OCI-LY3 (cell line): ENCODE measurements around the gene EPN1.

Experiments used
- H2AFZ ChIP-seq: fragments of 200-600, 300-600 bp; shearing (Covaris generic); 2 replicates; pipeline ENCODE4 v1.6.0; 2014; ENCODE audit warnings: antibody characterized with exemption, low read depth, low read length
- H3K27ac ChIP-seq: fragments of 200-600, 300-600 bp; sonication (generic); 2 replicates; pipeline ENCODE4 v1.5.1; 2014; ENCODE audit warnings: mild to moderate bottlenecking, low read length, moderate library complexity, mixed read lengths
- H3K27me3 ChIP-seq: fragments of 200-600, 300-600 bp; sonication (generic); 2 replicates; pipeline ENCODE4 v1.6.1; 2014; ENCODE audit warnings: low read depth, low read length, mixed read lengths
- H3K36me3 ChIP-seq: fragments of 200-600, 300-600 bp; sonication (generic); replicated peaks from 2 replicates; pipeline ENCODE3; 2014; ENCODE audit warnings: low read depth, low read length, mixed read lengths
- H3K4me1 ChIP-seq: fragments of 300-600, 200-600 bp; sonication (generic); 2 replicates; pipeline ENCODE4 v1.6.1; 2014; ENCODE audit warnings: low read length, mixed read lengths
- H3K4me2 ChIP-seq: fragments of 200-600, 300-600 bp; sonication (generic); 2 replicates; pipeline ENCODE4 v1.6.1; 2014; ENCODE audit warnings: low read length, mixed read lengths
- H3K4me3 ChIP-seq: fragments of 300-600, 200-600 bp; sonication (generic); 2 replicates; pipeline ENCODE4 v1.5.1; 2014; ENCODE audit warnings: antibody characterized with exemption, mild to moderate bottlenecking, low read length, moderate library complexity
- H3K79me2 ChIP-seq: fragments of 300-600, 200-600 bp; shearing (Covaris generic); 2 replicates; pipeline ENCODE4 v1.6.1; 2014; ENCODE audit warnings: mild to moderate bottlenecking, low read length, mixed read lengths
- H3K9ac ChIP-seq: fragments of 300-600, 200-600 bp; shearing (Covaris generic); 2 replicates; pipeline ENCODE4 v1.6.0; 2014; ENCODE audit warnings: mild to moderate bottlenecking, low read length, moderate library complexity
- H3K9me3 ChIP-seq: fragments of 200-600, 300-600 bp; shearing (Covaris generic); 2 replicates; pipeline ENCODE4 v1.6.1; 2014; ENCODE audit warnings: low read length, mixed read lengths; ENCODE audit not compliant: insufficient read depth
- H4K20me1 ChIP-seq: fragments of 200-600, 300-600 bp; sonication (generic); 2 replicates; pipeline ENCODE4 v1.6.1; 2016; ENCODE audit warnings: low read length, mixed read lengths; ENCODE audit not compliant: insufficient read depth
- CTCF ChIP-seq: fragments of 200-600, 300-600 bp; sonication (generic); IDR thresholded peaks from 2 replicates; pipeline ENCODE4 v1.5.1; 2014; ENCODE audit warnings: antibody characterized with exemption, low read length, low read depth
- EZH2phosphoT487 ChIP-seq: fragments of 200-600 bp; shearing (Covaris generic); IDR thresholded peaks from 2 replicates; pipeline ENCODE4 v1.6.1; 2018; ENCODE audit warnings: antibody characterized with exemption, mixed run types, low read depth

The EPN1 gene

GRCh38 chr19:55635334-55635717 is 39.7 kb upstream of the EPN1 start:
- peak overlapping the region; percentile 62 for H3K27ac ChIP-seq
- peaks cover 57% of the 10 kb centered on the region for H3K79me2 ChIP-seq

GRCh38 chr19:55635856-55636440 is 39.1 kb upstream of the EPN1 start:
- H3K4me1 ChIP-seq: peaks cover 31% of the 10 kb centered on the region

More at GRCh38 chr19:55635334-55635717, 39.7 kb upstream of the EPN1 start:
- Histone ChIP-seq H3K9me3 (no peaks in the 10 kb centered on the region), H3K9ac (peak overlapping the region; percentile 98), H4K20me1 (no peaks in the 10 kb centered on the region), H3K4me1 (peaks cover 28% of the 10 kb centered on the region), H2AFZ (no peak overlapping the region), H3K27me3 (no peaks in the 10 kb centered on the region), H3K4me3 (peak overlapping the region; percentile 92), H3K36me3 (peaks cover 3% of the 10 kb centered on the region), H3K4me2 (peak overlapping the region; percentile 88)
- no peak for TF ChIP-seq EZH2phosphoT487
- TF ChIP-seq CTCF: no peak

GRCh38 chr19:55636723-55637122 is 38.3 kb upstream of the EPN1 start:
- peaks cover 66% of the 10 kb centered on the region for H3K79me2 ChIP-seq
- peak overlapping the region; percentile 88 for H3K4me2 ChIP-seq
- H3K4me3 ChIP-seq: peak overlapping the region; percentile 92; the same call in 1 of the 2 replicates

More at GRCh38 chr19:55635856-55636440, 39.1 kb upstream of the EPN1 start:
- Histone ChIP-seq H3K4me3 (peak overlapping the region; percentile 92), H3K27me3 (no peaks in the 10 kb centered on the region), H3K27ac (peak overlapping the region; percentile 62; the same call in 1 of the 2 replicates), H3K9me3 (no peaks in the 10 kb centered on the region), H3K79me2 (peaks cover 60% of the 10 kb centered on the region), H3K9ac (peak overlapping the region; percentile 98), H4K20me1 (no peaks in the 10 kb centered on the region), H3K36me3 (peaks cover 3% of the 10 kb centered on the region), H2AFZ (no peak overlapping the region), H3K4me2 (peak overlapping the region; percentile 88)
- TF ChIP-seq EZH2phosphoT487 (no peak), CTCF (no peak)

GRCh38 chr19:55637534-55637933 is 37.5 kb upstream of the EPN1 start:
- Histone ChIP-seq H3K36me3 (peaks cover 3% of the 10 kb centered on the region), H3K9ac (no peak overlapping the region), H3K4me1 (peaks cover 26% of the 10 kb centered on the region), H3K4me2 (no peak overlapping the region), H3K9me3 (no peaks in the 10 kb centered on the region), H3K79me2 (peaks cover 74% of the 10 kb centered on the region), H3K4me3 (no peak overlapping the region), H4K20me1 (no peaks in the 10 kb centered on the region), H2AFZ (no peak overlapping the region), H3K27me3 (no peaks in the 10 kb centered on the region), H3K27ac (no peak overlapping the region)
- TF ChIP-seq EZH2phosphoT487 (no peak), CTCF (no peak)

More at GRCh38 chr19:55636723-55637122, 38.3 kb upstream of the EPN1 start:
- no peak for TF ChIP-seq CTCF
- TF ChIP-seq EZH2phosphoT487: no peak
- Histone ChIP-seq H3K27me3 (no peaks in the 10 kb centered on the region), H3K9ac (no peak overlapping the region), H3K27ac (no peak overlapping the region), H4K20me1 (no peaks in the 10 kb centered on the region), H3K36me3 (peaks cover 3% of the 10 kb centered on the region), H2AFZ (no peak overlapping the region), H3K4me1 (peaks cover 31% of the 10 kb centered on the region), H3K9me3 (no peaks in the 10 kb centered on the region)
